Uterus (tissue), 2 donors: Measurements from ENCODE around the gene ATPAF1.
"Not testable (repeated sequence)": the region's sequence is repeated elsewhere in the genome, so short reads cannot be mapped to it uniquely, and the experiment has no call there.

Experiments used
- CTCF ChIP-seq, 4 experiments: fragments of 200-600 bp in 2 of 4; fragments of 450-650 bp in 2 of 4; sonication (generic) in 2 of 4; IDR thresholded peaks; one replicate each; pipeline ENCODE4 v1.5.1; 2016 to 2019; ENCODE audit warnings: antibody characterized with exemption in 4 of 4, mild to moderate bottlenecking in 2 of 4, moderate library complexity in 1 of 4
- POLR2A ChIP-seq, 2 donors: fragments of 450-650 bp; IDR thresholded peaks; one replicate each; pipeline ENCODE4 v1.6.1; 2016; ENCODE audit warnings: antibody characterized with exemption in 2 of 2, mild to moderate bottlenecking in 1 of 2, moderate library complexity in 1 of 2

GRCh38 chr1:46660116-46660515 is 8.0 kb downstream of the ATPAF1 start:
- TF ChIP-seq CTCF, POLR2A (IDR thresholded peaks at IDR 0.05): not testable (repeated sequence)
